ENCODE results near the gene CROCC2.

CROCC2 gene

GRCh38 chr2:240935103-240935876 is 29.2 kb downstream of the CROCC2 start:
- DNase-seq (ENCODE audit: insufficient read length, low spot score) = no peak
- FAIRE-seq = no peak
- no peak for TF ChIP-seq CTCF (IDR thresholded peaks at IDR 0.05; ENCODE audit: insufficient read depth, missing control alignments)

- FAIRE-seq (no peak), DNase-seq (ENCODE audit: insufficient read length, low spot score) (no peak)
Measured at GRCh38 chr2:240936106-240936505, 30.0 kb downstream of the CROCC2 start.

GRCh38 chr2:240946046-240946445 is 39.9 kb downstream of the CROCC2 start:
- FAIRE-seq (no peak), DNase-seq (ENCODE audit: insufficient read length, low spot score) (no peak)
- TF ChIP-seq CTCF (IDR thresholded peaks at IDR 0.05; ENCODE audit: insufficient read depth, missing control alignments) = no peak

More at GRCh38 chr2:240936106-240936505, 30.0 kb downstream of the CROCC2 start:
- no peak for TF ChIP-seq CTCF (IDR thresholded peaks at IDR 0.05; ENCODE audit: insufficient read depth, missing control alignments)

- FAIRE-seq (no peak), DNase-seq (ENCODE audit: insufficient read length, low spot score) (no peak)
- TF ChIP-seq CTCF (IDR thresholded peaks at IDR 0.05; ENCODE audit: insufficient read depth, missing control alignments) = no peak
Measured at GRCh38 chr2:240946654-240947053, 40.5 kb downstream of the CROCC2 start.

GRCh38 chr2:240947176-240947575 is 41.0 kb downstream of the CROCC2 start:
- FAIRE-seq (no peak), DNase-seq (ENCODE audit: insufficient read length, low spot score) (no peak)
- no peak for TF ChIP-seq CTCF (IDR thresholded peaks at IDR 0.05; ENCODE audit: insufficient read depth, missing control alignments)

- TF ChIP-seq CTCF (IDR thresholded peaks at IDR 0.05; ENCODE audit: insufficient read depth, missing control alignments) = no peak
- FAIRE-seq (no peak), DNase-seq (ENCODE audit: insufficient read length, low spot score) (no peak)
Measured at GRCh38 chr2:240947607-240948006, 41.5 kb downstream of the CROCC2 start.

GRCh38 chr2:240948086-240948485 is 42.0 kb downstream of the CROCC2 start:
- TF ChIP-seq CTCF (IDR thresholded peaks at IDR 0.05; ENCODE audit: insufficient read depth, missing control alignments) = no peak
- DNase-seq (ENCODE audit: insufficient read length, low spot score) (no peak), FAIRE-seq (no peak)
